HG02759 (cell line): Measurements from ENCODE around the gene NUP85.
"Not testable (repeated sequence)": the region's sequence is repeated elsewhere in the genome, so short reads cannot be mapped to it uniquely, and the experiment has no call there.

ENCODE experiments used
- ATAC-seq: cut with Tn5 transposase; IDR thresholded peaks from one replicate; pipeline ENCODE4 v1.9.1; 2021; ENCODE audit warnings: mild to moderate bottlenecking, moderate library complexity; ENCODE audit not compliant: unreplicated experiment

NUP85 gene

DNA sequence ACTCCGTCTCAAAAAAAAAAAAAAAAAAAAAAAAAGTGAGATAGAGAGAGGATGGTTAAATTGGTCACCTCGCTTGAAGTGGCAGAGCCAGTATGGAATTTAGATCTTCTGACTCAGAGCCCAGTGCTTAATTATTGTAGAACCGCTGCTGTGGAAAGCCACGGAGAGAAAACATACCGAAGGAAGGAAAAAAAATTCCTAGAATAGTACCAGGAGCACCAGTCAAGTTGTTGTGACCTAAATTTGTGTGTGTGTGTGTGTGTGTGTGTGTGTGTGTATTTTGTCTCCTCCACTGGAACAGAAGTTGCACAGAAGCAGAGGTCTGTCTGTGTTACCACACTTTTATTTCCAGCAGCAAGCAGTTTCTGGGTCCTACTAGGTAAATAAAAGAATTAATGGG lies 10.6 kb upstream of the NUP85 start:
- no peak for ATAC-seq

DNA sequence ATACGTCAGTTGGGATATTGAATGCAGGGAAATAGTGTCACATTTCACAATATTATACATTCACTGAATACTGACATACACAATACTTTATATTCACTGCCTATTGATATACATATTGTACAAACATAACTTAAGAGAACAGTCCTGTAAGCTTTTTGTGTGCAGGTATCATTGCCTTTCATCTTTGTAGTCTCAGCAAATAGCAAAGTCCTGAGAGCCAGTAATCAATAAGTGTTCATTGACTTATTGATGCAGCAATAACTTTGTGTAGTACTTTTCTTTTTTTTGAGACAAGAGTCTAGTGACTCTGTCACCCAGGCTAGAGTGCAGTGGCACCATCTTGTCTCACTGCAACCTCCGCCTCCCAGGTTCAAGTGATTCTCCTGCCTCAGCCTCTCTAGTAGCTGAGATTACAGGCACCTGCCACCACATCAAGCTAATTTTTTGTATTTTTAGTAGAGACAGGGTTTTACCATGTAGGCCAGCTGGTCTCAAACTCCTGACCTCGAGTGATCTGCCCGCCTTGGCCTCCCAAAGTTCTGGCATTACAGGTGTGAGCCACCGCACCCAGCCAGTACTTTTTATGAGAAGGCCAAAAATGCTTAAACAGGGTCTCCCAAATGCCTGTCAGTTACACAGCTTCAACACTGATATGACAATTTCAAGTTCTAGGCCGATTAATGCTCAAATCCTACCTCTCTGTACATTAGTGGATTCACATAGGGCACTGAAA lies 5.4 kb upstream of the NUP85 start:
- no peak for ATAC-seq

DNA sequence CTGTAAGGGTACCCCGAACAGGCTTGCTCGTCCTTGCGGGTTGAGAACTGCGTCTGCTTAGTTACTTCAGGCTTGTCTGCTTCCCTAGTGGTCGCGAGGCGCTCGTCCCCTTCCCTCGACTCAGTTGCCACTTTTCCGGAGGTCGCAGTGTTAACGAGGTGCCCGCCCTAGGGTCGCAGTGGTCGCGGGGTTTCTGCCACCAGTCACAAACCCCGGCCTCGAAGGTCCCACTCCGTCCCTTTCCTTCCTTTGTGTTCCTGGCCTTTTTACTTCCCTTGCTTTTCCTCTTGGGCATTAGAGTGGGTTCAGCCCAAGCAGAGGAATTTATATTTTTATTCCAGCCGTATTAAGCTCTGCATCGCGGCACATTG lies 299 bp downstream of the NUP85 start:
- ATAC-seq: peak; percentile 27

DNA sequence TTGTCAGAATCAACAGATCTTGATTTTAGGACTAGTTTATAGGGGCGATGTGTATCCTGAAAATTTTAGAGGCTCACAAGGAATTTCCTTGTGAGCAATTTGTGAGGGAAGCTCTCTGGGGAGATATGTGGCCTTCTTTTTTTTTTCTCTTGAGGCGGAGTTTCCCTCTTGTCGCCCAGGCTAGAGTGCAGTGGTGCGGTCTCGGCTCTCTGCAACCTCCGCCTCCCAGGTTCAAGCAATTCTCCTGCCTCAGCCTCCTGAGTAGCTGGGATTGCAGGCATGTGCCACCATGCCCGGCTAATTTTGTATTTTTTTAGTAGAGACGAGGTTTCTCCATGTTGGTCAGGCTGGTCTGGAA lies 1.6 kb downstream of the NUP85 start:
- ATAC-seq: not testable (repeated sequence)

DNA sequence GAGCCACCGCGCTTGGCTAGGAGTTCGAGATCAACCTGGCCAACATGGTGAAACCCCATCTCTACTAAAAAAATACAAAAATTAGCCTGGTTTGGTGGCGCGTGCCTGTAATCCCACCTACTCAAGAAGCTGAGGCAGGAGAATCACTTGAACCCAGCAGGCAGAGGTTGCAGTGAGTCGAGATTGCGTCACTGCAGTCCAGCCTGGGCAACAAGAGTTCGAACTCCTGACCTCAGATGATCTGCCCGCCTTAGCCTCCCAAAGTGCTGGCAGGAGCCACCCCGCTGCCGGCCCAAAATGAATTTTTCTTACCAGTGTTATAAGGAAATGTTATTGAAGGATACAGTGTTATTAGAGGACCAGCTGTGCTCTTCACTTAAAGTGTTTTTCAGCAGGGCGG lies 2.3 kb downstream of the NUP85 start:
- ATAC-seq: no peak

DNA sequence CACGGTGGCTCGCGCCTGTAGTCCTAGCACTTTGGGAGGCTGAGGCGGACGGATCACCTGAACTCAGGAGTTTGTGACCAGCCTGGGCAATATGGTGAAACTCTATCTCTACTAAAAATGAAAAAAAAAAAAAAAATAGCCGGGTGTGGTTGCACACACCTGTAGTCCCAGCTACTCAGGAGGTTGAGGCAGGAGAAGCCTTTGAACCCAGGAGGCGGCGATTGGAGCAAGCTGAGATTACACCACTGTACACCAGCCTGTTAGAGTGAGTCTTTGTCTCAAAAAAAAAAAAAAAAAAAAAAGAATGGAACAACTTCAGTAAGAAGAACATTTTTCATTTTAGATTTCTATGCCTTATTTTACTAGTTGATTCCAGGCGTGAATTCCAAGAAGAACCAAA lies 2.7 kb downstream of the NUP85 start:
- ATAC-seq: no peak

DNA sequence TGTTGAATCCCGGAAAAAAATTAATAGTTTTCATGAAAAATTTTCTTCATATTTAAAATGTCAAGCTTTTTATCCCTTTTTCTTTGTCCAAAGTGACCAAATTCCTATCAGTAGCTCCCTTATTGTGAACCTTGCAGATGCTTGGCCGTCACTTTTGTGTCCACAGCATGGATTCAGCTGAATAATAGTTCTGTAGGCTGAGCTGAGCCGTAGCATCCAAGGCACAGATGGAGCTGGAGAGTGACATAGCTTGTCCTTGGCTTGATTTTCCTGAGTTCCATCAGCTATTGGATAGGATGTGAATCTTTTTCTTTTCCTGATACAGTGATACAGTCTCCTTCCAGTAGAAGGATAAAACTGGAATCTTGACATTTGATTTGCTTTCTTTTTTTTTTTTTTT lies 3.6 kb downstream of the NUP85 start:
- no peak for ATAC-seq

DNA sequence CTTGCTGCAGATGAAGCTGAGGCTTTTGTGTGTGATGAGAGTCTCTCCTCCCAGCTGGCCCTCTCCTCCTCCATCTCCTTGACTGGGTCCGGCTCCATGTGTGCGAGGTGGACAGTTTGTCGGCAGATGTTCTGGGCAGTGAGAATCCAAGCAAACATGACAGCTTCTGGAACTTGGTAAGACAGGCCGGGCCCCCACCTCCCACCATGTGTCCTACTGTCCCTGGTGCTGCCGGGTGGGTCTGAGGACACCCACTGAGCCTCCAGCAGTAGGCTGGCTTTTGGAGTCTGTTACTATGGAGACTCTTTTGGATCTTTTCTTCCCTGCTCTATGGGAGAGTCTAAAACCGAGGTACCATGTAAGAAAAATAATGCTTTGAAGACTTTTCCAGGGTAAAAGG lies 12.7 kb downstream of the NUP85 start:
- ATAC-seq: no peak

DNA sequence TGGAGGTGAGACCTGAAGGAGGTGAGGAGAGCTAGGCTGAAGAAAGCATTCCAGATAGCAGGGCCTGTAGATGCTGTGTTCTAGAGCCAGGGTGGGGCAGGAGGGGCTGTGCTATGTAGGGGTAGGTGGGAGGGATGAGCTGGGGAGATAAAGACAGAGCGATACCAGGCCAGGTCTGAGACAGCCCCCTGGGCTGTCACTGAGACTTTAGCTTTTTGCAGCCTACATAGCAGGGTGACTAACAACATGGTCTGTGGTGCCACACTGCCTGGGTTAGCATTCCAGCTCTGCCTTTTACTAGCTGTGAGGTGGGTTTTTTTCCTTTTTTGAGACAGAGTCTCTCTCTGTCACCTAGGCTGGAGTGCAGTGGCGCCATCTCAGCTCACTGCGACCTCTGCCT lies 14.3 kb downstream of the NUP85 start:
- no peak for ATAC-seq

DNA sequence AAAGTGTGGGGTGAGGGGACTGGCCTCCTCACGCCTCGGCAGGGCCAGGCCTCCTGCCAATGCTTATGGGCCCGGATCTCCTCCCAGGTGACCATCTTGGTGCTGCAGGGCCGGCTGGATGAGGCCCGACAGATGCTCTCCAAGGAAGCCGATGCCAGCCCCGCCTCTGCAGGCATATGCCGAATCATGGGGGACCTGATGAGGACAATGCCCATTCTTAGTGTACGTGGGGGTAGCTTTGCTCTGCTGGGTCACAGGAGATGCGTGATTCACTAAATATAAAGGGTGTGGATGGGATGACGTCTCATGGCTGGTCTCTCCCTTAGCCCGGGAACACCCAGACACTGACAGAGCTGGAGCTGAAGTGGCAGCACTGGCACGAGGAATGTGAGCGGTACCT lies 19.5 kb downstream of the NUP85 start:
- no peak for ATAC-seq

DNA sequence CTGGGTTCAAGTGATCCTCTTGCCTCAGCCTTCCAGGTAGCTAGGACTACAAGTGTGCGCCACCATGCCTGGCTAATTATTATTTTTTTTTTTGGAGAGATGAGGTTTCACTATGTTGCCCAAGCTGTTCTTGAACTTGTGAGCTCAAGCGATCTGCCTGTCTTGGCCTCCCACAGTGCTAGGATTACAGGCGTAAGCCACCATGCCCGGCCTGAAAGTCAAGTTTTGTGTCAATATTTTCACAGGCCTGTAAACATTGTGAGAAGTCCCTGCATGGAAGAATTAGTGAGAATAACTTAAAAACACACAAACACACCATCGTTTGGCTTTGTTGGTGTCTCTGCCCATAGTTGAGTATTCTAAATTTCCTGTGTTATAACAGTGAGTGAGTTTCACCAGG lies 22.2 kb downstream of the NUP85 start:
- no peak for ATAC-seq

DNA sequence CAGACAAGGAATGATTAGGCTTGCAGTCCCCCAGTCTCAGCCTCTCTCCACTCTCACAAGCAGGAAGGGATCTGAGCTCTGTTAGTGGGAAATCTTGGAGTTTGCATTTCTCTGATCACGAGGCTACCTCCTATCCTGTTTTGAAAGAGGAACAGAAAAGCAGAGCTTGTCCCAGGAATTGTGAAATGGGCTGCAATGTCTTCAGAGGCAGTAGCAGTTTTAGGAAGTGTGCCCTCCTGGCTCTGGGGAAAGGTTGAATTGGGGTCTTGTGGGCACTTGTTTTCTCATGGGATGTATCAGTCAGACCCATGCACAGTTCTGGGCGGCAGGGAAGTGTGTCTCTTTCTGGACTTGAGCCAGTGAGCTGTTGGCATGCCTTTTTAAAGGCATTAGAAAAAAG lies 22.8 kb downstream of the NUP85 start:
- no peak for ATAC-seq

DNA sequence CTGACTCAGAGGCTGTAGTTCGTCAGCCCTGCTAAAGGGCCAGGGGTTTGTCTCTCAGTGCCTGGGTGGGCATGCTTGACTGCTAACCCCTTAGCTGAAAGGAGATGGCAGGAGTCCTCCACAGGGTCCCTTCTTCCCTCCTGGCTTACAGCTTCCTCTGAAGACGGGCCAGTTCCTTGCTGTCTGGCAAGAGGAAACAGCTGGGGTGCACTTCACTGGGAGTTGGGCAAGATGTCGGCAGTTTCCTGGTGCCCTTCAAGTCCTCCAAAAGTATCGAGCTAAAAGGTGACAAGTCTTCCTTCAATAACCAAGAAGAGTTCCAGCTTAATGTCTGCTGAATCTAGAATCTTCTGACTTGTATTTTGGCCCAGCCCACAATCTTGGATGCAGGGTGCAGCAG lies 23.4 kb downstream of the NUP85 start:
- ATAC-seq: no peak

DNA sequence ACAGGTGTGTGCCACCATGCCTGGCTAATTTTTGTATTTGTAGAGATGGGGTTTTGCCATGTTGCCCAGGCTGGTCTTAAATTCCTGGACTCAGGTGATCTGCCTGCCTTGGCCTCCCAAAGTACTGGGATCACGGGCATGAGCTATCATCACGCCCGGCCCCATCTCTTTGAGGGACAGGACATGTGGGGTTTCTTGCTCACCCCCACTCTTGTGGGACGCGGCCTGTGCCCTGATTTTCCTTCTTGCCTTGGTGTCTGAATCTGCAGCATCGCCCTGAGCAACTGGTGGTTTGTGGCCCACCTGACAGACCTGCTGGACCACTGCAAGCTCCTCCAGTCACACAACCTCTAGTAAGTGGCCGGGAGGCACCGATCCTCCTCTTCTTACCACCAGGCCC lies 25.6 kb downstream of the NUP85 start:
- no peak for ATAC-seq

DNA sequence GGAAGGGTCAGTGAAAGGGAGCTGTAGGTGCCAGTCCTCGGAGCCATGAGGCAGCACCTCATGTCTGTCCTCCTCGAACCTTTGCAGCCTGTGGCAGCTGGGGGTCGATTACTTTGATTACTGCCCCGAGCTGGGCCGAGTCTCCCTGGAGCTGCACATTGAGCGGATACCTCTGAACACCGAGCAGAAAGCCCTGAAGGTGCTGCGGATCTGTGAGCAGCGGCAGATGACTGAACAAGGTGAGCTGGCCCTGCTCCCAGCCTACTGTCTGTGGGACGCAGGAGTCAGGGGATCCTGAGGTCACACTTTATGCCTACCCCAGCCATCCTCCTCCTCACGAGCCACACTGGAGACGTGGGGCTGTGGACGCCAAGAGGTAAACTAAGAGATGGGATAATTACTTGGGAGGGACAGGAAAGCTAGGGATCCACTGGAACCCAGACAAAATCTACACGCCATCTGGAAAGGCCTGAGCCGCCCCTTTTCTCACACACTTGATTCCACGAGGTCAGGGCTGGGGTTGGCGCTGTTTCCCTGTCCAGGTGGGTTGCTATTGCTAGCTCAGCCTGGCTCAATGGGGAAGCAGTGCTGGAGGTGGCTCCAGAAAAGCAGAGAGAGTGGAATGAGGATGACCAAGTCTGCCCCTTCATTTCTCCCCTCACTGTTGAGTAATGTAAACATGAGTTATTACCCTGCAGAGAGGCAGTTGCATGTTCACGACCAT lies 26.4 kb downstream of the NUP85 start:
- no peak for ATAC-seq

DNA sequence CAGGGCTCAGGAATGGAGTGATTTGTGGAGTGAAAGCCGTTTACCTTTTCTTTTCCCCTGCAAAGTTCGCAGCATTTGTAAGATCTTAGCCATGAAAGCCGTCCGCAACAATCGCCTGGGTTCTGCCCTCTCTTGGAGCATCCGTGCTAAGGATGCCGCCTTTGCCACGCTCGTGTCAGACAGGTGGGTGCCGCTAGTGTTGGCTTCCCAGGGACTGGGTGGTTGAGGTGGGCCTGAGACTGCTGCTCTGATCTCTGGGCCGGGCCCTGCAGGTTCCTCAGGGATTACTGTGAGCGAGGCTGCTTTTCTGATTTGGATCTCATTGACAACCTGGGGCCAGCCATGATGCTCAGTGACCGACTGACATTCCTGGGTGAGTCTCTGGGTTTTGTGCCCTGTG lies 27.3 kb downstream of the NUP85 start:
- ATAC-seq: no peak

DNA sequence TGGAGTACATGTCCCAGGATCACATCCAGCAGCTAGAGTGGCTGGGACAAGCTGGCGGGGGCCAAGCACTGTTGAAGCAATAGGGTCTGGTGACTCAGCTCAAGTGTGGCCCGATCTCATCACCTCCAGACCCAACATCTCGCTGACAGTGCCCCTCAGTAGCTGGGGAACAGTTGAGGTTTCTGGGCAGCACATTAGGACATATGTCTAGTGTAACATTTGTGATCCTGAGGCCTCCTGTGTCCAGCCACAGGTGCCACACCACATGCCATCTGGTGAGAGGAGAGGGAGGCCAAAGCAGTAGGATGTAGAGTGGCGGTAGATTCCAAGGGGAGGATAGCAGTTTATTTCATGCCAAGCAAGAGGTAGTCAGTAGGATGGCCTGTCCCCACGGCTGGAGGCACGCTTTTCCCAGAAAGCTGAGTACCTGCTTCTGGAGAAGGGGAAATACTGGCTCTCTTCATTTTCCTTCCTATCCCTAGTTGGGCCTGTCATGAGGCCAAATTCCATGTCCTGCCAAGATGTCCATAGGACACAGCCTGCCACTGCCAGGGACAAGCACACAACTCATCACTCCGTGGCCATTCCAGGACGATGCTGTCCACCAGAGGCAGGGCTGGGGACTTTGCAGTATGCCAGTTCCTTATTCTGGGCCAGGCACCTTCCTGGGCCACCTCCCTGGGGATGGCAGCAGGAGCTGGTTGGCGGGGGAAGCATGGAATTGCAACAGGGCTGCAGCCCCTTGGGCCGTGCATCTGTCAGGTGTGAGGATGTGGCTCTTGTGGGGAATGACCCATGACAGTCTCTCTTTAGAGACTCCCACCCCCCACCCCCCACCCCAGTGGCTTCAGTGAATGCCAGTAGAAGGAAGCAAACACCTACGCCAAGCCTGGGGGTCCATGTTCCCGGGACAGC lies 31.9 kb downstream of the NUP85 start:
- ATAC-seq: no peak

DNA sequence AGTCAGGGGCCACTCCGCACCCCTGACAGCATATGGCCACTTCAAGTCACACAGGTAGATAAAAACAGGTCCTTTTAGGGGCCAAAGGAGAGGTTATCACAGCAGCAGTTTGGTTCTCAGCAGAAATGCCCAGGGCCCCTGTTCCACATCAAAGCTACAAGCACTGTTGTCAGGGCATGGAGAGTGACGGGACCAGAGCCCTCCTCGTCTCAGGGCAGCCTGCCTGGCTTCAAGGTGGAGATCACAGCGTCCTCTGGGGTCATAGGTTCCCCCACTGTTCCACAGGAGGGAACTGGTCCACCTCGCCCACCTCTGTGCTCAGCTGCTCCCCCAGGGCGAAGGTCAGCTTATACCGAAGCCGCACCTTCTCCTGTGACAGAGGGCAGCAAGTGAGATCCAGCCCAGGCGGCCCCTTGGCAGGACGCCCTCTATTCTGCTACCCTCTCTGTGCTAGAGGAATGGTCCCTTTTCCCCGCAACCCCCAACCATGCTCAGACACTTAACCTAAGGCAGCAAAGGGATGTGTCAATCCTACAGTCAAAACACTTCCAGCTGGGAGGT lies 32.6 kb downstream of the NUP85 start:
- ATAC-seq: no peak

DNA sequence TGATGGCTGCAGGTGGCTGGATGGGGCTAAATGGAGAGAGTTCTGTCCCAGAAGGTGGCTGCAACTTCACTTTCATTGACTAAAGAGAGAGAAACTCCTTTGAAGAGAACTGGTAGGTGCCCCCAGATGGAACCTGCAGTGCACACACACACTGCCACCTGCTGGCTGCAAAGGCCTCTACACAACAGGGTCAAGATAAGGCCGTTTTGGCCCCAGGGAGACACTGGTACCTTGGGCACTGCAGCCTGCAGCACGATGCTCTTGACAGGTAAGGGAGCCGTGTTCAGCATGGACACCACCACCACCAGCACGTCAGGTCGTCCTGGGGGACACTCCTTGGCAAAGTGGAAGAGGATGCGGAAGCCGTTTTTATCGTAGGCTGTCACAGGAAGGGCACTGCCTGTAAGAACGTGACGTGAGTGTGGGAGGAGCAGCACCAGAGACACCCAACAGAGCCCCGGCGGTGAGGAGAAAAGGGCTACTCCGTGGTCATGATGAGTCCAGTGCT lies 33.3 kb downstream of the NUP85 start:
- no peak for ATAC-seq

DNA sequence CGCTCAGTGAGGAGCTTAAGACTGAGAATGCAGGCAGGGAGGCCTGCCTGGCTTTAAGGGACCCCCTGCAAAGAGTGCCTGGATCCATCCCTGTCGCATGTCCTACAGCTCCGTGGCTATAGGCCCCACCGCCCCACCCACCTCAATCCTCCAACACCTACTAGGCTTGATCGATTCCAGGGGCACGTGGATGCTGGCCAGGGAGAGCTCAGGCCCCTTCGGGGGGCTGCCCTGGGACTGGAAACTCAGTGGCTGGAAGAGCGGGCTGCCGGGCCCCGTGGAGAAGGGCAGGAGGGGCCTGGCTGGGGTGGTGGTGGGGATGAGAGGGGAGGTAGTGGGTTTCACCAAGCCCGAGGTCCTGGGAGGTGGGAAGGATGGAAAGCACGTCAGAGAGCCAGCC lies 33.7 kb downstream of the NUP85 start:
- no peak for ATAC-seq

DNA sequence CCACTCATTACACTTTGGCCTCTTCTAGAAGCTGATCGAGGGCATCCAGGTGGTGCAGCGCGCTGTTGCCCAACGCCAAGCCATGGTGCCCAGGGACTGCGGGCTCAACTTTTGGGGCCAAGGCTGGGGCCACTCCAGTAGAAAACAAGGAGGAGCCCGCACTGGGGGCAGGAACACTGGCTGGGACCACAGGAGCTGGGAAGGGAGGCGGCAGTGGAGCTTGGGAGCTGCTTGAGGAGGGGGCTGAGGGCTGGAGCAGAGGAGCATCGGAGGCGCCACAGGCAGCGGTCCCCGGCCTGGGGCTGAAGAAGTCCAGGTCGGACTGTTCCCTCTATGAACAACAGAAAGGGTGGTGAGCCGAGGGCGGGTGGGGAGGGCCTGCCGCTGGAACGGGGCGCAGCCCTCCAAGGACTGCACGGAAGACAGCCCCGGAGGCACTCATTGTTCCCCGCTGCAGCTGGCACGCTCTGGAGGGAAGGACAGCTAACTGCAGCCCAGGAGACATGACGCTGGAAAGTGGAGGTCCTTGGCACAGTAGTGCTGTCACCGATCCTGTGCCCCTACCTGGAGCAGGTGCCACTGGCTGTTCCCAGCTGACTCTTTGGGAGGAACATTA lies 34.4 kb downstream of the NUP85 start:
- ATAC-seq: no peak
